Endothelial cell of umbilical vein (primary cell): ENCODE results near the gene SNRPD2. TPM values are rescaled to one million over a fixed set of nuclear protein-coding genes. Genes with fewer than 3 reads are reported as not detected.
A peak's percentile ranks its signal among the peaks of the same experiment; 100 is the strongest.

Source experiments
- BruUV-seq: library from RNA; stranded (reverse); fragments of 400-500 nt; replicated peaks from 2 replicates; lab custom pipeline; 2021; lab: Mats Ljungman, UMichigan
- CTCF ChIA-PET: fragments of 300-600, 350-600 bp; sonication (Branson Sonifier 250); formaldehyde crosslinking; loops from one replicate; lab custom pipeline; 2021; ENCODE audit warnings: antibody characterized with exemption, inconsistent platforms; lab: Charles Lee
- POLR2A ChIA-PET: fragments of 300-600, 350-600 bp; sonication (Branson Sonifier 250); formaldehyde crosslinking; loops from one replicate; lab custom pipeline; 2021; ENCODE audit warnings: antibody characterized with exemption, inconsistent platforms; lab: Charles Lee
- DNase-seq: peaks from one replicate; pipeline ENCODE4 v3.0.0-alpha.2; 2011; ENCODE audit warnings: low read depth, low spot score
- FAIRE-seq: peaks from 2 replicates; lab custom pipeline; 2011; peaks lifted over from hg19 to GRCh38; lab: Jason Lieb, UNC
- H2AFZ ChIP-seq: 2 replicates; pipeline ENCODE4 v1.6.0; 2012; ENCODE audit warnings: low read depth, low read length, control low read depth, inconsistent platforms
- H3K27ac ChIP-seq: 2 replicates; pipeline ENCODE4 v1.5.1; 2011; ENCODE audit warnings: low read depth, mild to moderate bottlenecking, control low read depth, low read length, moderate library complexity; ENCODE audit not compliant: insufficient read depth
- H3K27me3 ChIP-seq, 2 experiments: 2 replicates each; pipeline versions ENCODE4 v1.6.0 to v1.6.1; 2011; ENCODE audit warnings: low read length in 2 of 2, mixed read lengths in 1 of 2; ENCODE audit not compliant: control insufficient read depth in 2 of 2, insufficient read depth in 2 of 2
- H3K36me3 ChIP-seq, 2 experiments: 2 replicates in 1 of 2; 3 replicates in 1 of 2; pipeline ENCODE4 v1.5.1; 2011; ENCODE audit warnings: low read length in 2 of 2, mild to moderate bottlenecking in 1 of 2, moderate library complexity in 1 of 2; ENCODE audit not compliant: control insufficient read depth in 2 of 2, insufficient read depth in 2 of 2; ENCODE audit errors: extremely low read depth in 1 of 2
- H3K4me1 ChIP-seq: 3 replicates; pipeline ENCODE4 v1.5.1; 2011; ENCODE audit warnings: mild to moderate bottlenecking, low read length; ENCODE audit not compliant: control insufficient read depth, insufficient read depth; ENCODE audit errors: extremely low read depth
- H3K4me2 ChIP-seq: 2 replicates; pipeline ENCODE4 v1.6.1; 2011; ENCODE audit warnings: low read length, control low read depth, mixed read lengths; ENCODE audit not compliant: insufficient read depth
- H3K4me3 ChIP-seq, 3 experiments: fragments of 200-600 bp in 1 of 3; sonication (generic), shearing (Covaris generic) in 1 of 3; replicated peaks in 1 of 3; 2 replicates each; pipeline ENCODE4 v1.5.1; 2011 to 2016; ENCODE audit warnings: control low read depth in 3 of 3, low read length in 3 of 3, mild to moderate bottlenecking in 2 of 3, inconsistent platforms in 1 of 3, low read depth in 1 of 3, moderate library complexity in 1 of 3; ENCODE audit not compliant: insufficient read depth in 1 of 3
- H3K79me2 ChIP-seq: 2 replicates; pipeline ENCODE4 v1.6.0; 2012; ENCODE audit warnings: low read length, inconsistent platforms; ENCODE audit not compliant: control insufficient read depth, insufficient read depth
- H3K9ac ChIP-seq: replicated peaks from 2 replicates; pipeline ENCODE3; 2011; ENCODE audit warnings: low read length, control low read depth; ENCODE audit not compliant: insufficient read depth; ENCODE audit errors: extremely low read depth
- H3K9me1 ChIP-seq: replicated peaks from 3 replicates; pipeline ENCODE4 v1.6.0; 2011; ENCODE audit warnings: mild to moderate bottlenecking, low read length; ENCODE audit not compliant: control insufficient read depth, insufficient read depth; ENCODE audit errors: extremely low read depth
- H3K9me3 ChIP-seq: replicated peaks from 2 replicates; pipeline ENCODE4 v1.5.1; 2012; ENCODE audit warnings: low read length, inconsistent platforms; ENCODE audit not compliant: control insufficient read depth, insufficient read depth
- H4K20me1 ChIP-seq: replicated peaks from 2 replicates; pipeline ENCODE3; 2011; ENCODE audit warnings: mild to moderate bottlenecking, low read length; ENCODE audit not compliant: control insufficient read depth, insufficient read depth; ENCODE audit errors: extremely low read depth
- FOS ChIP-seq: IDR thresholded peaks from 2 replicates; pipeline ENCODE4 v1.6.1; 2011; ENCODE audit warnings: mild to moderate bottlenecking, low read length, moderate library complexity, borderline replicate concordance; ENCODE audit not compliant: insufficient read depth
- GATA2 ChIP-seq: IDR thresholded peaks from 2 replicates; pipeline ENCODE4 v1.7.0; 2011; ENCODE audit warnings: low read depth, mild to moderate bottlenecking, moderate library complexity, mixed read lengths, low read length; ENCODE audit not compliant: insufficient read length, insufficient read depth
- JUN ChIP-seq: IDR thresholded peaks from 2 replicates; pipeline ENCODE4 v1.6.1; 2011; ENCODE audit warnings: borderline replicate concordance, low read depth; ENCODE audit not compliant: insufficient read length, insufficient read depth
- MYC ChIP-seq: IDR thresholded peaks from one replicate; pipeline ENCODE4 v1.6.1; 2011; ENCODE audit warnings: mild to moderate bottlenecking, low read depth, low read length
- POLR2A ChIP-seq: IDR thresholded peaks from 2 replicates; pipeline ENCODE4 v1.6.1; 2012; ENCODE audit warnings: low read depth, mild to moderate bottlenecking, control low read depth, low read length
- POLR2AphosphoS5 ChIP-seq: IDR thresholded peaks from 2 replicates; pipeline ENCODE4 v1.6.1; 2012; ENCODE audit warnings: low read depth, mild to moderate bottlenecking, control low read depth, low read length, moderate library complexity; ENCODE audit not compliant: insufficient read depth
- dilution Hi-C: fragments of 300-500 bp; cut with MboI; formaldehyde crosslinking; loops from one replicate; pipeline ENCODE4 v1.15.0; 2019; ENCODE audit warnings: low sequenced_read_pairs; ENCODE audit not compliant: extremely low pct_ligation_motif_present
- intact Hi-C: fragments of 100-400 bp; cut with micrococcal nuclease; formaldehyde crosslinking; loops from one replicate; pipeline ENCODE4 v1.10.0; 2022
- polyA plus RNA-seq, 4 experiments: library from polyadenylated mRNA; depleted of rRNA in 3 of 4; stranded (reverse) in 3 of 4; unstranded in 1 of 4; fragments of >200 nt; gene quantifications; 2 replicates each; pipeline versions ENCODE4 v1.2.1 to v1.2.3, GENCODE V29; 2011 to 2012; ENCODE audit warnings: missing spikeins in 1 of 4
- total RNA-seq: library from RNA; stranded (reverse); gene quantifications from 2 replicates; pipeline ENCODE4 v1.2.3, GENCODE V29; 2021
- TF ChIP-seq, protein P1 (sequence below), 2 donors: IDR thresholded peaks; 1 replicate in 1 of 2; 2 replicates in 1 of 2; pipeline ENCODE4 v1.5.1; 2011; ENCODE audit warnings: low read length in 2 of 2, mild to moderate bottlenecking in 2 of 2, moderate library complexity in 2 of 2, control low read depth in 1 of 2, inconsistent platforms in 1 of 2, low read depth in 1 of 2; ENCODE audit not compliant: insufficient read depth in 1 of 2; ENCODE audit errors: extremely low read depth in 1 of 2

The SNRPD2 gene
- total and polyA plus RNA-seq, 2 donors (not counting 3 experiments of a cell fraction or from before 2014, with no cell fraction given), result 512 to 519 TPM

DNA sequence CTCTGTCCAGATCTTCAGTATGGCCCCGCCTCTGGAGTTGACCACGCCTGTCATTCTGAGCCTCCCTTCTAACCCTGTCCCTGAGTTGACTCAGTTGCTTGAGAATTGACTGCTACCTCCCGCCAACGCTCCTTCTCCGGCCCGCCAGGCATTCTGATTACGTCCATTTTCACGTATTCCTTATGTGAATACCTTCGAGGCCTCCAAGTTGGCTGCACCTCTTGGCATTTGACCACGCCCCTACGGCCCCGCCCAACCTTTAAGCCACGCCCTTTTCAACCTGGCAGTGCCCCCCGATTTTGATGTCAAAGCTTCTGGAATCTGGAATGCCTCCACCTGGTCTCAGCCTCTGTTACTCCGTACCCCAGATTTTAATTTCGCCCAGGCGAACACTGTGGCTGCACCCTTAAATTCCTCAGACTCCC, 50.9 kb downstream of the SNRPD2 start:
- intact Hi-C loops (loop anchor here (1.0 to 5.0 kb wide), 2 partner anchors 9 to 214 kb away; no protein-coding TSS in a partner anchor), dilution Hi-C loops (no loop called here)
- H3K27ac ChIP-seq, result no peak overlapping the region
- no peaks in the 10 kb centered on the region for H3K79me2 ChIP-seq
- no peak for DNase-seq
- no peaks in the 10 kb centered on the region for H3K9me1 ChIP-seq
- no peak overlapping the region for H3K9ac ChIP-seq
- peak overlapping the region; percentile 0 for H2AFZ ChIP-seq
- no TSS peak for BruUV-seq
- H3K4me1 ChIP-seq, result peaks cover 38% of the 10 kb centered on the region
- H4K20me1 ChIP-seq, result no peaks in the 10 kb centered on the region
- H3K27me3 ChIP-seq, result no peaks in the 10 kb centered on the region
- no peak for FAIRE-seq
- ChIA-PET POLR2A (interaction anchor here (1.4 to 1.6 kb wide), 2 partner anchors 57 to 114 kb away, joined by 3 to 4 read pairs; no protein-coding TSS in a partner anchor), CTCF (interaction anchor here (1.6 to 5.3 kb wide), 18 partner anchors 8 to 201 kb away, joined by 4 to 91 read pairs (median 26); partner anchors contain the start of genes GPR4, PPM1N and RTN2)
- H3K9me3 ChIP-seq, result no peaks in the 10 kb centered on the region
- no peak overlapping the region for H3K4me3 ChIP-seq
- H3K4me2 ChIP-seq, result peak overlapping the region; percentile 4
- no peaks in the 10 kb centered on the region for H3K36me3 ChIP-seq
- TF ChIP-seq MYC (no peak), GATA2 (no peak), POLR2A (no peak), POLR2AphosphoS5 (no peak), JUN (no peak), FOS (no peak)
- TF ChIP-seq, protein P1, sequence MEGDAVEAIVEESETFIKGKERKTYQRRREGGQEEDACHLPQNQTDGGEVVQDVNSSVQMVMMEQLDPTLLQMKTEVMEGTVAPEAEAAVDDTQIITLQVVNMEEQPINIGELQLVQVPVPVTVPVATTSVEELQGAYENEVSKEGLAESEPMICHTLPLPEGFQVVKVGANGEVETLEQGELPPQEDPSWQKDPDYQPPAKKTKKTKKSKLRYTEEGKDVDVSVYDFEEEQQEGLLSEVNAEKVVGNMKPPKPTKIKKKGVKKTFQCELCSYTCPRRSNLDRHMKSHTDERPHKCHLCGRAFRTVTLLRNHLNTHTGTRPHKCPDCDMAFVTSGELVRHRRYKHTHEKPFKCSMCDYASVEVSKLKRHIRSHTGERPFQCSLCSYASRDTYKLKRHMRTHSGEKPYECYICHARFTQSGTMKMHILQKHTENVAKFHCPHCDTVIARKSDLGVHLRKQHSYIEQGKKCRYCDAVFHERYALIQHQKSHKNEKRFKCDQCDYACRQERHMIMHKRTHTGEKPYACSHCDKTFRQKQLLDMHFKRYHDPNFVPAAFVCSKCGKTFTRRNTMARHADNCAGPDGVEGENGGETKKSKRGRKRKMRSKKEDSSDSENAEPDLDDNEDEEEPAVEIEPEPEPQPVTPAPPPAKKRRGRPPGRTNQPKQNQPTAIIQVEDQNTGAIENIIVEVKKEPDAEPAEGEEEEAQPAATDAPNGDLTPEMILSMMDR (IDR thresholded peaks at IDR 0.05; ENCODE audit: extremely low read depth in 1 of 2, insufficient read depth in 1 of 2, low read depth in 1 of 2, low read length in 2 of 2), result no peak
